ENCODE data around the gene PIEZO2.
"Not testable (repeated sequence)": the region's sequence is repeated elsewhere in the genome, so short reads cannot be mapped to it uniquely, and the experiment has no call there.

DNA sequence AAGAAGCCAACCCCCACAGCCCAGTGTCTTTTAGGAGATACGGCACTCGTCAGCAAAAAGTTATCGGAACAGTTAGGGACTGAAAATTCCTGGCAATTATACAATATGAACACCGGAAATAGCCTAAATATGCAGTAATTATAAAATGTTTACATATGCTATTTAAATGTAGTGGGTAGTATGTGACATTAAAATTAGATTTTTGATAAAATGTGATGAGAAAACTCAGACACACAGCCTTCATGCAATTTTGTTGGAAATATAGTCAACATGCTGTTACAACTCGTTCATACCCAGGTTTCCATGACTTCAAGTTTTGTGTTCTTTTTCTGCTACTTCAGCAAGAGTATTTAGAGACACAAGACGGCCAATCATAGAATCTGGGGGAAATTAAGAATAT, 229.1 kb downstream of the PIEZO2 start:
- TF ChIP-seq POLR2AphosphoS5, CTCF, POLR2A, EP300 (IDR thresholded peaks at IDR 0.05): not testable (repeated sequence)

Data from gastroesophageal sphincter (tissue), 3 donors.